Measurements from ENCODE around the gene SUSD2.

- TF ChIP-seq CTCF (conservative IDR thresholded peaks at IDR 0.05) (no peak), ZFX (IDR thresholded peaks at IDR 0.05) (no peak)
Measured at GRCh38 chr22:24164940-24165339, 16.3 kb upstream of the SUSD2 start.
